Neural cell (in vitro differentiated cells): ENCODE results near the gene ZFAND4. TPM values are rescaled to one million over a fixed set of nuclear protein-coding genes. Genes with fewer than 3 reads are reported as not detected.

Experiments used
- H2AFZ ChIP-seq: fragments of 200-600, 300-800 bp; sonication (generic), shearing (Covaris generic); 2 replicates; pipeline ENCODE4 v1.6.0; 2014; ENCODE audit warnings: low read depth, mild to moderate bottlenecking, antibody characterized with exemption, low read length, moderate library complexity
- H3F3A ChIP-seq: fragments of 200-600 bp; shearing (Covaris generic); 2 replicates; pipeline ENCODE4 v1.6.1; 2016; ENCODE audit warnings: mild to moderate bottlenecking, moderate library complexity, mixed read lengths, antibody characterized with exemption, low read length; ENCODE audit not compliant: insufficient read depth, poor library complexity, severe bottlenecking
- H3K27ac ChIP-seq: fragments of 200-600, 300-800 bp; sonication (generic), shearing (Covaris generic); 2 replicates; pipeline ENCODE4 v1.5.1; 2014; ENCODE audit warnings: mild to moderate bottlenecking, low read length, moderate library complexity
- H3K27me3 ChIP-seq: fragments of 300-800, 200-600 bp; sonication (generic), shearing (Covaris generic); 2 replicates; pipeline ENCODE4 v1.6.0; 2014; ENCODE audit warnings: mild to moderate bottlenecking, low read depth, low read length, moderate library complexity; ENCODE audit not compliant: insufficient read depth
- H3K36me3 ChIP-seq: fragments of 300-800, 200-600 bp; sonication (generic), shearing (Covaris generic); 2 replicates; pipeline ENCODE4 v1.5.1; 2014; ENCODE audit warnings: mild to moderate bottlenecking, antibody characterized with exemption, low read length, moderate library complexity; ENCODE audit not compliant: insufficient read depth
- H3K4me2 ChIP-seq: fragments of 300-800, 200-600 bp; sonication (generic), shearing (Covaris generic); 2 replicates; pipeline ENCODE4 v1.6.0; 2014; ENCODE audit warnings: mild to moderate bottlenecking, low read length
- H3K4me3 ChIP-seq: fragments of 300-800, 200-600 bp; sonication (generic), shearing (Covaris generic); 2 replicates; pipeline ENCODE4 v1.5.1; 2014; ENCODE audit warnings: mild to moderate bottlenecking, low read length, moderate library complexity
- H3K79me2 ChIP-seq: fragments of 200-600 bp; shearing (Covaris generic); replicated peaks from 2 replicates; pipeline ENCODE4 v1.6.0; 2014; ENCODE audit warnings: mild to moderate bottlenecking, low read length, moderate library complexity; ENCODE audit not compliant: insufficient read depth
- H3K9ac ChIP-seq: fragments of 300-800, 200-600 bp; sonication (generic), shearing (Covaris generic); 2 replicates; pipeline ENCODE4 v1.6.1; 2016; ENCODE audit warnings: mild to moderate bottlenecking, low read length, mixed read lengths
- H3K9me2 ChIP-seq: fragments of 200-600 bp; shearing (Covaris generic); 2 replicates; pipeline ENCODE4 v1.6.1; 2016; ENCODE audit warnings: mild to moderate bottlenecking, low read length, mixed read lengths; ENCODE audit not compliant: insufficient read depth
- H3K9me3 ChIP-seq: fragments of 200-600, 300-800 bp; sonication (generic), shearing (Covaris generic); 2 replicates; pipeline ENCODE4 v1.6.1; 2016; ENCODE audit warnings: mild to moderate bottlenecking, mixed run types, low read length, moderate library complexity, mixed read lengths
- H4K20me1 ChIP-seq: fragments of 200-600 bp; shearing (Covaris generic); 2 replicates; pipeline ENCODE4 v1.6.1; 2016; ENCODE audit warnings: mild to moderate bottlenecking, mixed run types; ENCODE audit not compliant: insufficient read depth
- EP300 ChIP-seq: fragments of 450-650 bp; conservative IDR thresholded peaks from 2 replicates; pipeline ENCODE4 v1.6.1; 2014; ENCODE audit warnings: antibody characterized with exemption, mild to moderate bottlenecking, moderate library complexity; ENCODE audit not compliant: poor library complexity, severe bottlenecking
- EZH2 ChIP-seq: fragments of 200-600, 300-800 bp; shearing (Covaris generic), sonication (generic); IDR thresholded peaks from 2 replicates; pipeline ENCODE4 v1.6.1; 2014; ENCODE audit warnings: antibody characterized with exemption, low read length, borderline replicate concordance, mild to moderate bottlenecking; ENCODE audit not compliant: insufficient read depth, poor library complexity, severe bottlenecking
- MXI1 ChIP-seq: fragments of 450-650 bp; conservative IDR thresholded peaks from 2 replicates; pipeline ENCODE4 v1.6.1; 2014; ENCODE audit warnings: antibody characterized with exemption, mild to moderate bottlenecking; ENCODE audit not compliant: poor library complexity, severe bottlenecking
- POLR2AphosphoS5 ChIP-seq: IDR thresholded peaks from 2 replicates; pipeline ENCODE4 v1.6.1; 2012
- RAD21 ChIP-seq: fragments of 450-650 bp; conservative IDR thresholded peaks from 2 replicates; pipeline ENCODE4 v1.6.1; 2014; ENCODE audit warnings: antibody characterized with exemption, mild to moderate bottlenecking, moderate library complexity
- SMC3 ChIP-seq: fragments of 450-650 bp; conservative IDR thresholded peaks from 2 replicates; pipeline ENCODE4 v1.6.1; 2014; ENCODE audit warnings: antibody characterized with exemption, mild to moderate bottlenecking, moderate library complexity; ENCODE audit not compliant: poor library complexity
- TAF1 ChIP-seq: IDR thresholded peaks from 2 replicates; pipeline ENCODE4 v1.6.1; 2012; ENCODE audit warnings: low read depth
- polyA plus RNA-seq: library from polyadenylated mRNA; depleted of rRNA; stranded (reverse); fragments of >200 nt; gene quantifications from 2 replicates; pipeline ENCODE4 v1.2.3, GENCODE V29; 2014
- TF ChIP-seq, protein P1 (sequence below): IDR thresholded peaks from 2 replicates; pipeline ENCODE4 v1.6.1; 2012; ENCODE audit warnings: borderline replicate concordance
- TF ChIP-seq, protein P2 (sequence below): fragments of 450-650 bp; IDR thresholded peaks from 2 replicates; pipeline ENCODE4 v1.5.1; 2014; ENCODE audit warnings: antibody characterized with exemption, mild to moderate bottlenecking, moderate library complexity; ENCODE audit not compliant: poor library complexity, severe bottlenecking

ZFAND4 gene
- polyA plus RNA-seq, 1 donor from 2014 or later: 8.3 TPM

DNA sequence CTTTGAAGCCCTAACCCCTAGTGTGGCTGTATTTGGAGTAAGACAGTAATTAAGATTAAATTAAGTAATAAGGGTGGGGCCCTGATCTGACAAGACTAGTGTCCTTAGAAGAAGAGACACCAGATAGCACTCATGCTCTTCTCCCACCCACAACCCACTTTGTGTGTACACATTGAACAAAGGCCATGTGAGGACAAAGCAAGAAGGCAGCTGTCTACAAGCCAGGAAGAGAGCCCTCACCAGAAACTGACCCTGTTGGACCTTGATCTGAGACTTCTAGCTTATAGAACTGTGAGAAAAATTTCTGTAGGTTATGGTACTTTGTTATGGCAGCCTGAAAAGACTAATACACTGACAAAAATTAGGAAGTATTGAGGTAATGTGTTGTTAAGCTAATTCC, 59.8 kb downstream of the ZFAND4 start:
- TF ChIP-seq EP300 (no peak), RAD21 (no peak)
- Histone ChIP-seq H3K4me3 (no peak overlapping the region), H3K4me2 (no peak overlapping the region), H3K79me2 (no peaks in the 10 kb centered on the region), H3F3A (no peaks in the 10 kb centered on the region), H3K36me3 (no peaks in the 10 kb centered on the region), H2AFZ (no peak overlapping the region), H3K27me3 (no peaks in the 10 kb centered on the region), H4K20me1 (no peaks in the 10 kb centered on the region), H3K27ac (no peak overlapping the region), H3K9ac (no peak overlapping the region), H3K9me3 (no peaks in the 10 kb centered on the region), H3K9me2 (no peaks in the 10 kb centered on the region)

DNA sequence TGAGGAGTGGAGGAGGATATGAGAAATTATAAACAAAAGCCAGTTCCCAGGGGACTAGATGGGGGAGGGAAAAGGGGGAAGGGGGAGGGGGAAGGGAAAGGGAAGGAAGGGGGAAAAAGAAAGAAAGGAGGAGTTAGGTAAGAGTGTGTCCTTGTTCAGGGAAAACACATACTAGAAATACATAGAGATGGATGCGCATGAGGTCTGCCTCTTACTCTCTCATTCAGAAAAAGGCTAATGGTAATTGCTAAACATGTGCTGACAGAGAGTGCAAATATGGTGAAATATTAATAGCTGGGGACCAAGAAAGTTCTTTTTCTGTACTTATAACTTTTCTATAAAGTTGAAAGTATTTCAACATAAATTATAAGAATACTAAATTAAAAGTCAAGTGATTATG, 64.5 kb downstream of the ZFAND4 start:
- Histone ChIP-seq H2AFZ (no peak overlapping the region), H3K4me2 (no peak overlapping the region), H3F3A (no peaks in the 10 kb centered on the region), H3K27me3 (no peaks in the 10 kb centered on the region), H3K4me3 (no peak overlapping the region), H3K79me2 (no peaks in the 10 kb centered on the region), H3K9me2 (no peaks in the 10 kb centered on the region), H3K9me3 (no peaks in the 10 kb centered on the region), H3K27ac (no peak overlapping the region), H4K20me1 (no peaks in the 10 kb centered on the region), H3K36me3 (no peaks in the 10 kb centered on the region), H3K9ac (no peak overlapping the region)
- TF ChIP-seq SMC3 (no peak), MXI1 (no peak), TAF1 (no peak), EP300 (no peak), POLR2AphosphoS5 (no peak), RAD21 (no peak), EZH2 (no peak)
- TF ChIP-seq, protein P1, sequence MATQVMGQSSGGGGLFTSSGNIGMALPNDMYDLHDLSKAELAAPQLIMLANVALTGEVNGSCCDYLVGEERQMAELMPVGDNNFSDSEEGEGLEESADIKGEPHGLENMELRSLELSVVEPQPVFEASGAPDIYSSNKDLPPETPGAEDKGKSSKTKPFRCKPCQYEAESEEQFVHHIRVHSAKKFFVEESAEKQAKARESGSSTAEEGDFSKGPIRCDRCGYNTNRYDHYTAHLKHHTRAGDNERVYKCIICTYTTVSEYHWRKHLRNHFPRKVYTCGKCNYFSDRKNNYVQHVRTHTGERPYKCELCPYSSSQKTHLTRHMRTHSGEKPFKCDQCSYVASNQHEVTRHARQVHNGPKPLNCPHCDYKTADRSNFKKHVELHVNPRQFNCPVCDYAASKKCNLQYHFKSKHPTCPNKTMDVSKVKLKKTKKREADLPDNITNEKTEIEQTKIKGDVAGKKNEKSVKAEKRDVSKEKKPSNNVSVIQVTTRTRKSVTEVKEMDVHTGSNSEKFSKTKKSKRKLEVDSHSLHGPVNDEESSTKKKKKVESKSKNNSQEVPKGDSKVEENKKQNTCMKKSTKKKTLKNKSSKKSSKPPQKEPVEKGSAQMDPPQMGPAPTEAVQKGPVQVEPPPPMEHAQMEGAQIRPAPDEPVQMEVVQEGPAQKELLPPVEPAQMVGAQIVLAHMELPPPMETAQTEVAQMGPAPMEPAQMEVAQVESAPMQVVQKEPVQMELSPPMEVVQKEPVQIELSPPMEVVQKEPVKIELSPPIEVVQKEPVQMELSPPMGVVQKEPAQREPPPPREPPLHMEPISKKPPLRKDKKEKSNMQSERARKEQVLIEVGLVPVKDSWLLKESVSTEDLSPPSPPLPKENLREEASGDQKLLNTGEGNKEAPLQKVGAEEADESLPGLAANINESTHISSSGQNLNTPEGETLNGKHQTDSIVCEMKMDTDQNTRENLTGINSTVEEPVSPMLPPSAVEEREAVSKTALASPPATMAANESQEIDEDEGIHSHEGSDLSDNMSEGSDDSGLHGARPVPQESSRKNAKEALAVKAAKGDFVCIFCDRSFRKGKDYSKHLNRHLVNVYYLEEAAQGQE: no peak
- TF ChIP-seq, protein P2, sequence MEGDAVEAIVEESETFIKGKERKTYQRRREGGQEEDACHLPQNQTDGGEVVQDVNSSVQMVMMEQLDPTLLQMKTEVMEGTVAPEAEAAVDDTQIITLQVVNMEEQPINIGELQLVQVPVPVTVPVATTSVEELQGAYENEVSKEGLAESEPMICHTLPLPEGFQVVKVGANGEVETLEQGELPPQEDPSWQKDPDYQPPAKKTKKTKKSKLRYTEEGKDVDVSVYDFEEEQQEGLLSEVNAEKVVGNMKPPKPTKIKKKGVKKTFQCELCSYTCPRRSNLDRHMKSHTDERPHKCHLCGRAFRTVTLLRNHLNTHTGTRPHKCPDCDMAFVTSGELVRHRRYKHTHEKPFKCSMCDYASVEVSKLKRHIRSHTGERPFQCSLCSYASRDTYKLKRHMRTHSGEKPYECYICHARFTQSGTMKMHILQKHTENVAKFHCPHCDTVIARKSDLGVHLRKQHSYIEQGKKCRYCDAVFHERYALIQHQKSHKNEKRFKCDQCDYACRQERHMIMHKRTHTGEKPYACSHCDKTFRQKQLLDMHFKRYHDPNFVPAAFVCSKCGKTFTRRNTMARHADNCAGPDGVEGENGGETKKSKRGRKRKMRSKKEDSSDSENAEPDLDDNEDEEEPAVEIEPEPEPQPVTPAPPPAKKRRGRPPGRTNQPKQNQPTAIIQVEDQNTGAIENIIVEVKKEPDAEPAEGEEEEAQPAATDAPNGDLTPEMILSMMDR: no peak

DNA sequence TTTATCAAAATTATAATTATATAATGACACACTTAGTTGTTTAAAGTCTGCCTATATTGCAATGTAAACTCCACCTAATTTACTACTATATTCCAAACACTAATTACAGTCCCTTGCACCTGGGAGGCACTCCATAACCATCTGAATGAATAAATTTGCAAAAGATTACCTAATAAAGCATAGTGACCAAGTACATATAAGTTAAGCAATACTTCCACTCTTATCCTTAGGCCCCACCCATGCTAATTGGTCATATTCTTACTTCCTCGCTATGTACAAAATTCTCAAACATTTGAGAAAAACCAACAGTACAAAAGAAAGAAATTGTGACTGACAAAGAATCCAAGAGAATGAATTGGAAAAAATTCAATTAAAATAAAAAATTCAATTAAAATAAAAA, 65.3 kb downstream of the ZFAND4 start:
- TF ChIP-seq TAF1 (no peak), POLR2AphosphoS5 (no peak), SMC3 (no peak), RAD21 (no peak), MXI1 (no peak), EZH2 (no peak), EP300 (no peak)
- TF ChIP-seq, protein P1: no peak
- TF ChIP-seq, protein P2: no peak
- H3K9me2 ChIP-seq: no peaks in the 10 kb centered on the region
- H3K4me2 ChIP-seq: no peak overlapping the region
- H3K36me3 ChIP-seq: no peaks in the 10 kb centered on the region
- H2AFZ ChIP-seq: no peak overlapping the region
- no peaks in the 10 kb centered on the region for H3K27me3 ChIP-seq
- H4K20me1 ChIP-seq: no peaks in the 10 kb centered on the region
- no peak overlapping the region for H3K27ac ChIP-seq
- no peak overlapping the region for H3K9ac ChIP-seq
- no peak overlapping the region for H3K4me3 ChIP-seq
- H3F3A ChIP-seq: no peaks in the 10 kb centered on the region
- no peaks in the 10 kb centered on the region for H3K79me2 ChIP-seq
- no peaks in the 10 kb centered on the region for H3K9me3 ChIP-seq
